GM12878 (cell line): Measurements from ENCODE around the gene ATP1A1.

Experiments
- BHLHE40 ChIP-seq, 2 experiments: fragments of 450-650 bp in 1 of 2; IDR thresholded peaks; 2 replicates each; pipeline ENCODE4 v1.6.1; 2011 to 2017; ENCODE audit warnings: low read depth in 2 of 2, borderline replicate concordance in 1 of 2, improper control_type of control experiment in 1 of 2, low read length in 1 of 2, mild to moderate bottlenecking in 1 of 2
- CHD4 ChIP-seq: fragments of 200-600 bp; sonication (generic); IDR thresholded peaks from 2 replicates; pipeline ENCODE4 v1.6.1; 2016; ENCODE audit warnings: mild to moderate bottlenecking
- CTCF ChIP-seq, 3 experiments: IDR thresholded peaks in 2 of 3; conservative IDR thresholded peaks in 1 of 3; 2 replicates each; pipeline ENCODE4 v1.5.1; 2011; ENCODE audit warnings: low read depth in 3 of 3, low read length in 3 of 3, mild to moderate bottlenecking in 3 of 3, control low read depth in 2 of 3, moderate library complexity in 2 of 3, inconsistent platforms in 1 of 3, mixed read lengths in 1 of 3; ENCODE audit not compliant: control insufficient read depth in 2 of 3, insufficient read depth in 1 of 3; ENCODE audit errors: extremely low read depth in 1 of 3
- EZH2 ChIP-seq: IDR thresholded peaks from 2 replicates; pipeline ENCODE4 v1.6.1; 2012; ENCODE audit warnings: low read depth, mild to moderate bottlenecking, control low read depth, inconsistent platforms, low read length, borderline replicate concordance; ENCODE audit not compliant: control insufficient read depth
- MYC ChIP-seq: IDR thresholded peaks from 2 replicates; pipeline ENCODE4 v1.6.1; 2011; ENCODE audit warnings: mild to moderate bottlenecking, low read length, moderate library complexity, inconsistent platforms; ENCODE audit not compliant: insufficient read depth, insufficient replicate concordance, insufficient read length, severe bottlenecking
- POLR2AphosphoS5 ChIP-seq: IDR thresholded peaks from 2 replicates; pipeline ENCODE4 v1.6.1; 2011; ENCODE audit warnings: mild to moderate bottlenecking, low read length, inconsistent platforms
- RAD51 ChIP-seq: fragments of 450-650 bp; IDR thresholded peaks from 2 replicates; pipeline ENCODE4 v1.6.1; 2016; ENCODE audit warnings: moderate library complexity, mild to moderate bottlenecking, inconsistent platforms
- RFX5 ChIP-seq: IDR thresholded peaks from 2 replicates; pipeline ENCODE4 v1.6.1; 2011; ENCODE audit warnings: low read depth, low read length, improper control_type of control experiment
- SIN3A ChIP-seq: IDR thresholded peaks from 2 replicates; pipeline ENCODE4 v1.6.1; 2012; ENCODE audit warnings: low read depth, low read length, improper control_type of control experiment
- TBL1XR1 ChIP-seq: IDR thresholded peaks from 2 replicates; pipeline ENCODE4 v1.6.1; 2012; ENCODE audit warnings: low read depth, low read length, improper control_type of control experiment
- TF ChIP-seq, protein P1 (sequence below): IDR thresholded peaks from 2 replicates; pipeline ENCODE4 v1.6.1; 2012; ENCODE audit warnings: low read depth, low read length, improper control_type of control experiment
- TF ChIP-seq, protein P2 (sequence below): IDR thresholded peaks from 2 replicates; pipeline ENCODE4 v1.6.1; 2012; ENCODE audit warnings: mild to moderate bottlenecking, low read depth, low read length

- TF ChIP-seq BHLHE40 (IDR thresholded peaks at IDR 0.05; ENCODE audit: borderline replicate concordance in 1 of 2, low read depth in 2 of 2, low read length in 1 of 2) (no peak), SIN3A (no peak), EZH2 (no peak), RAD51 (no peak), POLR2AphosphoS5 (no peak), CHD4 (no peak), RFX5 (no peak), TBL1XR1 (no peak), MYC (no peak), CTCF (IDR thresholded peaks at IDR 0.05 in 2 of 3, conservative IDR thresholded peaks at IDR 0.05 in 1 of 3; ENCODE audit: control insufficient read depth in 2 of 3, extremely low read depth in 1 of 3, insufficient read depth in 1 of 3, low read depth in 3 of 3, low read length in 3 of 3) (no peak)
- TF ChIP-seq, protein P1, sequence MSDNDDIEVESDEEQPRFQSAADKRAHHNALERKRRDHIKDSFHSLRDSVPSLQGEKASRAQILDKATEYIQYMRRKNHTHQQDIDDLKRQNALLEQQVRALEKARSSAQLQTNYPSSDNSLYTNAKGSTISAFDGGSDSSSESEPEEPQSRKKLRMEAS: no peak
- TF ChIP-seq, protein P2, sequence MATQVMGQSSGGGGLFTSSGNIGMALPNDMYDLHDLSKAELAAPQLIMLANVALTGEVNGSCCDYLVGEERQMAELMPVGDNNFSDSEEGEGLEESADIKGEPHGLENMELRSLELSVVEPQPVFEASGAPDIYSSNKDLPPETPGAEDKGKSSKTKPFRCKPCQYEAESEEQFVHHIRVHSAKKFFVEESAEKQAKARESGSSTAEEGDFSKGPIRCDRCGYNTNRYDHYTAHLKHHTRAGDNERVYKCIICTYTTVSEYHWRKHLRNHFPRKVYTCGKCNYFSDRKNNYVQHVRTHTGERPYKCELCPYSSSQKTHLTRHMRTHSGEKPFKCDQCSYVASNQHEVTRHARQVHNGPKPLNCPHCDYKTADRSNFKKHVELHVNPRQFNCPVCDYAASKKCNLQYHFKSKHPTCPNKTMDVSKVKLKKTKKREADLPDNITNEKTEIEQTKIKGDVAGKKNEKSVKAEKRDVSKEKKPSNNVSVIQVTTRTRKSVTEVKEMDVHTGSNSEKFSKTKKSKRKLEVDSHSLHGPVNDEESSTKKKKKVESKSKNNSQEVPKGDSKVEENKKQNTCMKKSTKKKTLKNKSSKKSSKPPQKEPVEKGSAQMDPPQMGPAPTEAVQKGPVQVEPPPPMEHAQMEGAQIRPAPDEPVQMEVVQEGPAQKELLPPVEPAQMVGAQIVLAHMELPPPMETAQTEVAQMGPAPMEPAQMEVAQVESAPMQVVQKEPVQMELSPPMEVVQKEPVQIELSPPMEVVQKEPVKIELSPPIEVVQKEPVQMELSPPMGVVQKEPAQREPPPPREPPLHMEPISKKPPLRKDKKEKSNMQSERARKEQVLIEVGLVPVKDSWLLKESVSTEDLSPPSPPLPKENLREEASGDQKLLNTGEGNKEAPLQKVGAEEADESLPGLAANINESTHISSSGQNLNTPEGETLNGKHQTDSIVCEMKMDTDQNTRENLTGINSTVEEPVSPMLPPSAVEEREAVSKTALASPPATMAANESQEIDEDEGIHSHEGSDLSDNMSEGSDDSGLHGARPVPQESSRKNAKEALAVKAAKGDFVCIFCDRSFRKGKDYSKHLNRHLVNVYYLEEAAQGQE: no peak
Measured at GRCh38 chr1:116446686-116447085, 73.6 kb downstream of the ATP1A1 start.
